K562 (cell line): ENCODE measurements around the gene MAK. TPM values are rescaled to one million over a fixed set of nuclear protein-coding genes. Genes with fewer than 3 reads are reported as not detected.

Source experiments
- ATAC-seq: fragments of 200-7000 bp; cut with Tn5 transposase; 3 replicates; pipeline ENCODE4 v1.9.1; 2020; ENCODE audit warnings: moderate library complexity
- BruUV-seq: library from RNA; stranded (reverse); fragments of 400-500 nt; replicated peaks from 2 replicates; lab custom pipeline; 2021; lab: Mats Ljungman, UMichigan
- CTCF ChIA-PET: fragments of 300-600 bp; formaldehyde crosslinking; extraction: SDS; loops from one replicate; lab custom pipeline; 2021; ENCODE audit warnings: low intra/inter-chr PET ratio; lab: Yijun Ruan, JAX
- POLR2A ChIA-PET: fragments of 300-600, 350-650 bp; sonication (Branson Sonifier 250); formaldehyde crosslinking; extraction: SDS; loops from one replicate; lab custom pipeline; 2021; ENCODE audit warnings: antibody characterized with exemption, inconsistent platforms; lab: Yijun Ruan, JAX
- DNase-seq, 4 experiments: peaks; one replicate each; pipeline versions ENCODE4 v3.0.0 to v3.0.0-alpha.2; 2011 to 2018; ENCODE audit warnings: low spot score in 3 of 4, mixed read lengths in 3 of 4; ENCODE audit errors: extremely low read depth in 1 of 4
- FAIRE-seq: peaks from 2 replicates; lab custom pipeline; 2011; peaks lifted over from hg19 to GRCh38; lab: Jason Lieb, UNC
- H2AFZ ChIP-seq: 2 replicates; pipeline ENCODE4 v1.6.0; 2011; ENCODE audit warnings: low read depth, low read length, control low read depth, inconsistent platforms
- H3K27ac ChIP-seq: fragments of 200-600 bp; 3 replicates; pipeline ENCODE4 v1.8.0; 2011; ENCODE audit warnings: low read depth, mild to moderate bottlenecking, control low read depth, inconsistent platforms, low read length, moderate library complexity, mixed read lengths; ENCODE audit errors: extremely low read depth
- H3K27me3 ChIP-seq, 2 experiments: fragments of 300-600 bp in 1 of 2; 2 replicates in 1 of 2; 3 replicates in 1 of 2; pipeline versions ENCODE4 v1.6.0 to v1.8.0; 2011; ENCODE audit warnings: inconsistent platforms in 2 of 2, low read length in 2 of 2, mild to moderate bottlenecking in 1 of 2, mixed read lengths in 1 of 2, moderate library complexity in 1 of 2; ENCODE audit not compliant: control insufficient read depth in 2 of 2, insufficient read depth in 2 of 2
- H3K36me3 ChIP-seq: fragments of 300-600 bp; 3 replicates; pipeline ENCODE4 v1.8.0; 2011; ENCODE audit warnings: mild to moderate bottlenecking, low read length, inconsistent platforms; ENCODE audit not compliant: control insufficient read depth, insufficient read depth
- H3K4me1 ChIP-seq, 2 experiments: fragments of 200-600 bp in 1 of 2; replicated peaks in 1 of 2; 2 replicates in 1 of 2; 3 replicates in 1 of 2; pipeline versions ENCODE4 v1.5.1 to v1.8.0; 2011; ENCODE audit warnings: inconsistent platforms in 2 of 2, low read length in 2 of 2, mild to moderate bottlenecking in 1 of 2, mixed read lengths in 1 of 2, moderate library complexity in 1 of 2; ENCODE audit not compliant: control insufficient read depth in 2 of 2, insufficient read depth in 2 of 2
- H3K4me2 ChIP-seq: 2 replicates; pipeline ENCODE4 v1.6.1; 2011; ENCODE audit warnings: low read length, control low read depth, inconsistent platforms, mixed read lengths; ENCODE audit not compliant: insufficient read depth
- H3K4me3 ChIP-seq: fragments of 200-600 bp; sonication (generic), shearing (Covaris generic); 2 replicates; pipeline ENCODE4 v1.5.1; 2016; ENCODE audit warnings: control low read depth, inconsistent platforms
- H3K79me2 ChIP-seq: fragments of 200-600 bp; 3 replicates; pipeline ENCODE4 v1.8.0; 2011; ENCODE audit warnings: low read length, inconsistent platforms; ENCODE audit not compliant: control insufficient read depth, insufficient read depth
- H3K9ac ChIP-seq, 2 experiments: 2 replicates each; pipeline versions ENCODE4 v1.6.0 to v1.6.1; 2011; ENCODE audit warnings: low read depth in 2 of 2, low read length in 2 of 2, control low read depth in 1 of 2, inconsistent platforms in 1 of 2, mild to moderate bottlenecking in 1 of 2, mixed read lengths in 1 of 2; ENCODE audit not compliant: insufficient read depth in 1 of 2
- H3K9me1 ChIP-seq: one replicate; pipeline ENCODE4 v1.6.0; 2011; ENCODE audit warnings: inconsistent platforms, mild to moderate bottlenecking, low read length, moderate library complexity; ENCODE audit not compliant: control insufficient read depth, insufficient read depth
- H3K9me3 ChIP-seq: replicated peaks from 2 replicates; pipeline ENCODE4 v1.5.1; 2011; ENCODE audit warnings: low read depth, low read length, inconsistent platforms; ENCODE audit not compliant: control insufficient read depth, insufficient read depth
- H4K20me1 ChIP-seq: replicated peaks from 2 replicates; pipeline ENCODE4 v1.6.1; 2011; ENCODE audit warnings: low read length, inconsistent platforms, mixed read lengths; ENCODE audit not compliant: control insufficient read depth, insufficient read depth
- ELF1 ChIP-seq: fragments of 200-800 bp; sonication (Bioruptor generic); IDR thresholded peaks from 2 replicates; pipeline ENCODE4 v1.6.1; 2016; ENCODE audit warnings: missing genetic modification characterization, missing compliant biosample characterization
- EP300 ChIP-seq: IDR thresholded peaks from 2 replicates; pipeline ENCODE4 v1.6.1; 2012; ENCODE audit warnings: low read length, improper control_type of control experiment
- ESRRA ChIP-seq: fragments of 450-650 bp; IDR thresholded peaks from 2 replicates; pipeline ENCODE4 v1.6.1; 2014; ENCODE audit warnings: low read depth, mild to moderate bottlenecking, moderate library complexity, borderline replicate concordance
- HSF4 ChIP-seq: fragments of 250-450 bp; sonication (Bioruptor Pico); IDR thresholded peaks from 2 replicates; pipeline ENCODE4 v2.1.2; 2022; ENCODE audit warnings: mild to moderate bottlenecking, moderate library complexity, borderline replicate concordance
- IRF2 ChIP-seq: sonication (generic); formaldehyde crosslinking; IDR thresholded peaks from 2 replicates; pipeline ENCODE4 v1.8.1; 2022; ENCODE audit warnings: mild to moderate bottlenecking, missing genetic modification reagents
- NCOR1 ChIP-seq: fragments of 450-650 bp; IDR thresholded peaks from 2 replicates; pipeline ENCODE4 v1.6.1; 2016; ENCODE audit warnings: mild to moderate bottlenecking, moderate library complexity
- NFIC ChIP-seq: fragments of 450-650 bp; IDR thresholded peaks from 2 replicates; pipeline ENCODE4 v1.6.1; 2017; ENCODE audit warnings: mild to moderate bottlenecking, inconsistent platforms
- POLR2H ChIP-seq: IDR thresholded peaks from 2 replicates; pipeline ENCODE4 v1.6.1; 2016; ENCODE audit warnings: missing genetic modification characterization, low read depth, mild to moderate bottlenecking, control low read depth, missing compliant biosample characterization, moderate library complexity
- SMARCA4 ChIP-seq: fragments of 450-650 bp; IDR thresholded peaks from 2 replicates; pipeline ENCODE4 v1.6.1; 2016
- ZNF764 ChIP-seq: fragments of 250-450 bp; sonication (Bioruptor Pico); IDR thresholded peaks from 2 replicates; pipeline ENCODE4 v1.4.0; 2020; ENCODE audit warnings: low read depth, mild to moderate bottlenecking, moderate library complexity
- WGBS: fragments of 100-300 bp; shearing (Covaris generic); methylation state at CpG from one replicate; pipeline ENCODE4 v1.1.6; 2016; ENCODE audit warnings: low coverage, mixed read lengths; ENCODE audit not compliant: insufficient coverage; ENCODE audit errors: missing lambda C conversion rate; 5-methylcytosine and 5-hydroxymethylcytosine counted together
- in situ Hi-C: fragments of 300-500 bp; cut with MboI; formaldehyde crosslinking; loops from 4 replicates; pipeline ENCODE4 v1.15.0; 2018; ENCODE audit warnings: inconsistent platforms, mixed read lengths
- intact Hi-C: fragments of 100-400 bp; cut with micrococcal nuclease; formaldehyde crosslinking; loops from 2 replicates; pipeline ENCODE4 v1.14.2; 2022
- polyA plus RNA-seq, 8 experiments: library from polyadenylated mRNA; depleted of rRNA in 4 of 8; stranded (reverse) in 5 of 8; unstranded in 3 of 8; fragments of >200 nt; fragmentation: Nextera tagmentation in 2 of 8; fragmentation: Illumina TruSeq in 1 of 8; extraction: Ambion mirVana in 2 of 8; extraction: Trizol in 1 of 8; gene quantifications; 2 replicates each; pipeline versions ENCODE4 v1.2.1 to v1.2.3, GENCODE V29; 2011 to 2014; ENCODE audit warnings: inconsistent platforms in 1 of 8, missing spikeins in 1 of 8
- total RNA-seq, 7 experiments: library from RNA; depleted of rRNA in 6 of 7; stranded (reverse); fragments of >200 nt in 6 of 7; fragmentation: Illumina TruSeq in 2 of 7; extraction: Trizol in 2 of 7; gene quantifications; 2 replicates each; pipeline versions ENCODE4 v1.2.1 to v1.2.3, GENCODE V29; 2011 to 2021; ENCODE audit warnings: low replicate concordance in 1 of 7
- TF ChIP-seq, protein P1 (sequence below): fragments of 450-650 bp; IDR thresholded peaks from 2 replicates; pipeline ENCODE4 v1.6.1; 2016; ENCODE audit warnings: low read depth, mild to moderate bottlenecking, moderate library complexity
- TF ChIP-seq, protein P2 (sequence below): fragments of 200-800 bp; sonication (Bioruptor generic); IDR thresholded peaks from 2 replicates; pipeline ENCODE4 v1.6.1; 2017; ENCODE audit warnings: missing genetic modification characterization, missing compliant biosample characterization

The MAK gene
- total and polyA plus RNA-seq, 9 of the 15 experiments (the other 6 are each of a cell fraction or from before 2014, with no cell fraction given) = 0.25 to 1.1 (median 0.53) TPM

DNA sequence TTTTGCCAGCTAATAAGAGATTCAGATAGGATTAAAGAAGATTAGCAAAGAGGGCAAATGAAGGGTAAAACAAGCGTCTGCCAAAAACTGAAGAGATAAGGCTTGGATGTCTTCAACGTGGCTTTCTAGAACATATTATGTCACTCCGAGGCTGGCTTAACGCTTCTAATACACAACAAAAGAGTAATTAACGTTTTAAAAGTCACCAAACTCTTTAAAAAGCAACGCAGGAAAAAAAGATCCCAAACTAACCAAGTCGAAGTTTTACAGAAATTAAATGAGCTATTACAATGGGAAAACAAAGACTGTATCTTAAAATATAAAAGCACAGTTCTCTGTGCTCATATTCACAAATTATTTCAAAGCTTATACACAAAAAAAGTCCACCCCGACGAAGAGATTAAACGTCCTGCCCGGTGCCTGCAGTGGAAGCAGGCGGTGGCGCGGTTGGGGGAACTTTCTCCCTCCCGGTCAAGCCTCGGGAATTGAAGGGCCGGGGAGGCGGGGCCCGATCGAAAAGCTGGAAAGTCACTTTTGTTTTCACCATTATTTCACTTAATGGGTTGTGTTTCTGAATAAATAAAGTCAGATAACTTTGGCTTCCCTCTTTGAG lies 1.2 kb downstream of the MAK start:
- Histone ChIP-seq H3K79me2 (no peaks in the 10 kb centered on the region), H3K9me3 (peaks cover 5% of the 10 kb centered on the region), H3K9ac (peak overlapping the region; percentile 69 to 80), H3K36me3 (no peaks in the 10 kb centered on the region), H4K20me1 (no peaks in the 10 kb centered on the region), H2AFZ (peak overlapping the region; percentile 94), H3K27me3 (no peaks in the 10 kb centered on the region), H3K9me1 (no peaks in the 10 kb centered on the region), H3K4me3 (peak overlapping the region; percentile 63), H3K4me1 (peaks cover 14 to 15% of the 10 kb centered on the region in 2 experiments), H3K4me2 (peak overlapping the region; percentile 84), H3K27ac (peak overlapping the region; percentile 76; the same call in 2 of the 3 replicates)
- in situ Hi-C loops (no loop called here), intact Hi-C loops (loop anchor here (5.0 kb wide), 1 partner anchor 50 kb away; the partner anchor contains the start of gene SYCP2L)
- DNase-seq = peak; percentile 56 to 73 (median 65)
- under 1% methylated on average over 20 of the region's 20 CpGs for WGBS
- no TSS peak for BruUV-seq
- CTCF ChIA-PET = no interaction called here
- peak; percentile 41 for ATAC-seq
- FAIRE-seq = peak; percentile 66
- POLR2A ChIA-PET = interaction anchor here (0.6 to 1.6 kb wide), 8 partner anchors 12 to 111 kb away, joined by 3 to 4 read pairs (median 3); no protein-coding TSS in a partner anchor
- TF ChIP-seq NCOR1 (0 out of 2 replicates have a peak, but pooled peaks have one; percentile 5), ESRRA (peak; percentile 83), HSF4 (CRISPR knock-in tag) (no peak), NFIC (0 out of 2 replicates have a peak, but pooled peaks have one; percentile 13), SMARCA4 (peak; percentile 55; the same call in 1 of the 2 replicates), EP300 (no peak; the same call in 1 of the 2 replicates), POLR2H (peak; percentile 62; the same call in 1 of the 2 replicates), IRF2 (CRISPR knock-in tag) (no peak), ZNF764 (no peak), ELF1 (tag) (no peak)
- TF ChIP-seq, protein P1, sequence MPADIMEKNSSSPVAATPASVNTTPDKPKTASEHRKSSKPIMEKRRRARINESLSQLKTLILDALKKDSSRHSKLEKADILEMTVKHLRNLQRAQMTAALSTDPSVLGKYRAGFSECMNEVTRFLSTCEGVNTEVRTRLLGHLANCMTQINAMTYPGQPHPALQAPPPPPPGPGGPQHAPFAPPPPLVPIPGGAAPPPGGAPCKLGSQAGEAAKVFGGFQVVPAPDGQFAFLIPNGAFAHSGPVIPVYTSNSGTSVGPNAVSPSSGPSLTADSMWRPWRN = 0 out of 2 replicates have a peak, but pooled peaks have one; percentile 0
- TF ChIP-seq, protein P2, sequence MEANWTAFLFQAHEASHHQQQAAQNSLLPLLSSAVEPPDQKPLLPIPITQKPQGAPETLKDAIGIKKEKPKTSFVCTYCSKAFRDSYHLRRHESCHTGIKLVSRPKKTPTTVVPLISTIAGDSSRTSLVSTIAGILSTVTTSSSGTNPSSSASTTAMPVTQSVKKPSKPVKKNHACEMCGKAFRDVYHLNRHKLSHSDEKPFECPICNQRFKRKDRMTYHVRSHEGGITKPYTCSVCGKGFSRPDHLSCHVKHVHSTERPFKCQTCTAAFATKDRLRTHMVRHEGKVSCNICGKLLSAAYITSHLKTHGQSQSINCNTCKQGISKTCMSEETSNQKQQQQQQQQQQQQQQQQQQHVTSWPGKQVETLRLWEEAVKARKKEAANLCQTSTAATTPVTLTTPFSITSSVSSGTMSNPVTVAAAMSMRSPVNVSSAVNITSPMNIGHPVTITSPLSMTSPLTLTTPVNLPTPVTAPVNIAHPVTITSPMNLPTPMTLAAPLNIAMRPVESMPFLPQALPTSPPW (CRISPR knock-in tag) = peak; percentile 62; the same call in 1 of the 2 replicates
